A549 (cell line): ENCODE results near the gene BUB1B.

Source experiments
- CEBPB ChIP-seq, 2 experiments: fragments of >200 bp in 1 of 2; sonication (Bioruptor Twin) in 1 of 2; formaldehyde crosslinking in 1 of 2; IDR thresholded peaks; 2 replicates each; pipeline ENCODE4 v1.6.1; 2012 to 2016
- CHD2 ChIP-seq: fragments of 150-350 bp; IDR thresholded peaks from 2 replicates; pipeline ENCODE4 v1.6.1; 2014; ENCODE audit warnings: low read length; ENCODE audit not compliant: partially characterized antibody
- CTCF ChIP-seq: fragments of >200 bp; sonication (Bioruptor Twin); formaldehyde crosslinking; IDR thresholded peaks from 3 replicates; pipeline ENCODE4 v1.5.1; 2016
- EP300 ChIP-seq, 2 experiments: fragments of >200 bp; sonication (Bioruptor Twin); formaldehyde crosslinking; IDR thresholded peaks; 2 replicates in 1 of 2; 3 replicates in 1 of 2; pipeline ENCODE4 v1.6.1; 2016 to 2017
- FOSL2 ChIP-seq, 2 experiments: fragments of 450-650 bp in 1 of 2; fragments of >200 bp in 1 of 2; sonication (Bioruptor Twin) in 1 of 2; formaldehyde crosslinking; IDR thresholded peaks; 2 replicates each; pipeline versions ENCODE4 v1.5.0 to v1.6.1; 2016 to 2020; ENCODE audit warnings: mild to moderate bottlenecking in 1 of 2, moderate library complexity in 1 of 2
- GATA3 ChIP-seq: IDR thresholded peaks from 2 replicates; pipeline ENCODE4 v1.6.1; 2012; ENCODE audit warnings: borderline replicate concordance
- HOXB5 ChIP-seq: fragments of 250-450 bp; sonication (Bioruptor Pico); IDR thresholded peaks from 2 replicates; pipeline ENCODE4 v1.5.0; 2020; ENCODE audit warnings: mild to moderate bottlenecking, moderate library complexity
- MAX ChIP-seq: IDR thresholded peaks from 2 replicates; pipeline ENCODE4 v1.6.1; 2012
- NR3C1 ChIP-seq: fragments of >200 bp; sonication (Bioruptor Twin); formaldehyde crosslinking; IDR thresholded peaks from 3 replicates; pipeline ENCODE4 v1.6.1; 2017
- POLR2A ChIP-seq: IDR thresholded peaks from 2 replicates; pipeline ENCODE4 v1.6.1; 2012; ENCODE audit warnings: mild to moderate bottlenecking, low read length
- POLR2AphosphoS2 ChIP-seq: conservative IDR thresholded peaks from 2 replicates; pipeline ENCODE4 v1.6.1; 2012; ENCODE audit warnings: low read length, improper control_type of control experiment, inconsistent platforms
- REST ChIP-seq: fragments of 200-600 bp; sonication (generic); IDR thresholded peaks from 2 replicates; pipeline ENCODE4 v1.6.1; 2016; ENCODE audit warnings: antibody characterized with exemption, mild to moderate bottlenecking, moderate library complexity
- SMC3 ChIP-seq: fragments of >200 bp; sonication (Bioruptor Twin); formaldehyde crosslinking; IDR thresholded peaks from 3 replicates; pipeline ENCODE4 v1.6.1; 2018; ENCODE audit warnings: inconsistent platforms

GRCh38 chr15:40265355-40265754 lies 104.5 kb downstream of the BUB1B start:
- TF ChIP-seq POLR2A: no peak
- no peak for TF ChIP-seq HOXB5 (CRISPR knock-in tag)
- no peak for TF ChIP-seq CTCF
- no peak for TF ChIP-seq CHD2
- TF ChIP-seq CEBPB (IDR thresholded peaks at IDR 0.05): no peak
- TF ChIP-seq GATA3: no peak
- no peak for TF ChIP-seq MAX
- no peak for TF ChIP-seq POLR2AphosphoS2
- no peak for TF ChIP-seq NR3C1
- TF ChIP-seq EP300 (IDR thresholded peaks at IDR 0.05): no peak
- no peak for TF ChIP-seq SMC3
- no peak for TF ChIP-seq REST
- no peak for TF ChIP-seq FOSL2 (IDR thresholded peaks at IDR 0.05)
- TF ChIP-seq FOSL2 (CRISPR knock-in tag; IDR thresholded peaks at IDR 0.05): no peak
